IPS-NIHi11 (cell line): ENCODE measurements around the gene LSP1.

ENCODE experiments used
- DNase-seq: peaks from one replicate; pipeline ENCODE4 v3.0.0; 2012; ENCODE audit warnings: mixed read lengths, low spot score

The LSP1 gene

DNA sequence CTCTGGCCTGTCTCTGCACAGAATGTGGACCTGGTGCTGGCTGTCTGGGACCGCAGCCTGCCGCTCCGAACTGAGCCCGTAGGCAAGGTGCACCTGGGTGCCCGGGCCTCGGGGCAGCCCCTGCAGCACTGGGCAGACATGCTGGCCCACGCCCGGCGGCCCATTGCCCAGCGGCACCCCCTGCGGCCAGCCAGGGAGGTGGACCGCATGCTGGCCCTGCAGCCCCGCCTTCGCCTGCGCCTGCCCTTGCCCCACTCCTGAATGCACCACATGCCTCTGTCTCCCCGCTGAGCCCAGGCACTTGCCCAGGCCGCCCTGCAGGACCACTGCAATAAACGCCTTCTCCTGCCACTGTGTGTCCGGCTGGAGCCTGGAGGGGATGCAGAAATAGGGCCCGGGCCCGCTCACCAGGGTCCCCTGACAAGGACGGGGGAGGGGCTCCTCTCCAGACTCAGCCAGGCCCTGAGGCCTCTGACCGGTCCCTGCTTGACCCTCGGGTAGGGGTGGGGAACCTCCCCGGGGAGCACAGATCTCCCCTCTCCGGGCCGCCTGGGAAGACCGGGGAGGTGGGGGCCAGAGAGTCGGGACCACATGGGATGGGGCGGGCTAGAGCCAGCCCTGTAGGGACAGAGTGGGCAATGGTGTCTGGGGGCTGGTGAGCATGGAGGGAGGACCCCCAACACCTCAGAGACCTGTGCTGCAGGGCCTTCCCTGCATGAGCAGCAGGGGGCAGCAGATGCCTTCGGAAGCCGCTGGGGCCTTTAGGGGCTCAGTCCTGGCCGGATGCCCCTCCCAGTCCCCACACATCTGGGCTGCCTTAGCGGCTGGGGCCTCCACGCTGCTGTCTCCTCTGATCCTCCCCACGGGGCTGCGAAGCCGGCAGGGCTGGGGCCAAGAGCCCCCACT is 15.5 kb upstream of the LSP1 start:
- DNase-seq = peak; percentile 92

DNA sequence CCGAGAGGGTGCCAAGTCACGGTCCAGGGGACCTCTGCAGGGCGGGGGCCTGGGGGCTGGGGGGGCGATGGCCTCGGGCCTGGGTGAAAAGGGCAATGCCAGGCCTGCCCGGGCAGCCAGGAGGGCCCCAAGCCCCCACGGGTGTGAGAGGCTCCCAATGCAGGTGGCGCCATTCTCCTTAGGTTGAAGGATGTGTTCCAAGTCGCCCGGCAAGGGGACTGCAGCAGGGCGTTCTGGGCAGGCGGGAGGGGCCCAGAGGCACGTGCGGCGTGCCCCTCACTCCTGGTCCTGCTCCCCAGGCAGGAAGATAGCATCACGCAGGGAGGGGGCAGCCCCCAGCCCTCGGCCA is 14.8 kb upstream of the LSP1 start:
- no peak for DNase-seq

DNA sequence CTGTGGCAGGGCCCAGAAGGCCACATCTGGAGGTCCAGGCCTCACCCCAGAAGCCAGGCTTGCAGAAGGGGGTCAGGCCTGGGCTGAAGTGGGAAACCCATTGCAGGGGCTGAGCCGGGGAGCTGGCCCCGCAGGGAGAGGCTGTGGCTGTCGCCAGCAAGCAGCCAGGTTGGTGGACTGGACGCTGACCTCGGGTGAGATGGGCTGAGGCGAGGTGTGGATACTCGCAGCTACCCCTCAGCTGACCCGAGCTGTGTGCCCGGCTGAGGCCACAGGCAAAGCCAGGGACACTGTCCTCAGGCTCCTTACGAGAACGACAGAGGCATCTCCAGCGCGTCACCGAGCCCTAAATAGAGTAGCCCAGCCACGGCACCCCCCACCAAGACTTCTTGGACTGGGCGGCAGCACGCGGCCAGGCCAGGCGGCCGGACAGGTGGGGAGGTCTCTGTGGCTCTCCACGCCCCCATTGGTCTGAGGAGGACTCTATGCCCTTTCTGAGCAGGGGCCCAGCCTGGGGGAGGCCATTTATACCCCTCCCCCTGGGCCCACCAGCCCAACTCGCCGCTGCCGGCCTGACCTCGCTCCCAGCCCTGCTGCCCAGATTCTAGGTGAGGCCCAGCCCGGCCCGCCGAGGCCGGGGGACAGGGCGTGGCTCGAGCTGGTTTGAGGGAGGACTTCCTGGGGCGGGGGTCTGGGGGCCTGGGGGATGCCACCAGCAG is 14.3 kb upstream of the LSP1 start, which contains the start of gene TNNI2:
TSS of gene TNNI2 (plus strand) at position 556 of the 719 bp plus-strand sequence. CDS start 716 bp downstream, outside the sequence.
- DNase-seq = no peak

DNA sequence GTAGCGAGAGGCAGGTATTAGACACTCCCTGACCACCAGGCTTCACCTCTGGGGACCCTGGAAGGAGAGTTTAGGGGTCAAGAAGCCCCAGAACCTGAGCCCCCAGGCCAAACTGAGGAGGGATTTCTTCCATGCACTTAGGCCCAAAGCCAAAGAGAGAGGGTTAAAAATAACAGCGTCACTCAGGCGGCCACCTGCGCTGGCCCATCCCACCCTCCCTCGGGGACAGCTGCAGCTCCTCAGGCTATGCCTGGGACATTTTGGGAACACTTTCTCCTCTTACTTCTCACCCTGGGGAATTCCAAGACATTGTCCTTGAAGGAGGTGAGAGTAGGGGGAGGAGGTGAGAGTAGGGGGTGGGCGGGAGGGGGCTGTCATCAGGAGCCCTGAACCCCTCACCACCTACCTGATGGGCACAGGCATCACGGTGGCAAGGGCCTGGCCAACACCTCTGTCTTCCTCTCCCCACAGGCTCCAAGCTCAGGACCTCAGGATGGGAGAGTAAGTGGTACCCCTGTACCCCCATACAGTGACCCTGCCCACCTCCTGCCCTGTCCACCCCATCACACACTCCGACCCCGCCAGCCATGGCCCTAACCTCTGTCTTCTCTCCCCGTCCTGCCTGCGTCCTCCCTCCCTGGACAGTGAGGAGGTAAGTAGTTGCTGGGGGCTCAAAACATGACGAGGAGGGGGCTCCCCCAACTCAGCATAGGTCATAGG is 13.5 kb upstream of the LSP1 start:
- no peak for DNase-seq

DNA sequence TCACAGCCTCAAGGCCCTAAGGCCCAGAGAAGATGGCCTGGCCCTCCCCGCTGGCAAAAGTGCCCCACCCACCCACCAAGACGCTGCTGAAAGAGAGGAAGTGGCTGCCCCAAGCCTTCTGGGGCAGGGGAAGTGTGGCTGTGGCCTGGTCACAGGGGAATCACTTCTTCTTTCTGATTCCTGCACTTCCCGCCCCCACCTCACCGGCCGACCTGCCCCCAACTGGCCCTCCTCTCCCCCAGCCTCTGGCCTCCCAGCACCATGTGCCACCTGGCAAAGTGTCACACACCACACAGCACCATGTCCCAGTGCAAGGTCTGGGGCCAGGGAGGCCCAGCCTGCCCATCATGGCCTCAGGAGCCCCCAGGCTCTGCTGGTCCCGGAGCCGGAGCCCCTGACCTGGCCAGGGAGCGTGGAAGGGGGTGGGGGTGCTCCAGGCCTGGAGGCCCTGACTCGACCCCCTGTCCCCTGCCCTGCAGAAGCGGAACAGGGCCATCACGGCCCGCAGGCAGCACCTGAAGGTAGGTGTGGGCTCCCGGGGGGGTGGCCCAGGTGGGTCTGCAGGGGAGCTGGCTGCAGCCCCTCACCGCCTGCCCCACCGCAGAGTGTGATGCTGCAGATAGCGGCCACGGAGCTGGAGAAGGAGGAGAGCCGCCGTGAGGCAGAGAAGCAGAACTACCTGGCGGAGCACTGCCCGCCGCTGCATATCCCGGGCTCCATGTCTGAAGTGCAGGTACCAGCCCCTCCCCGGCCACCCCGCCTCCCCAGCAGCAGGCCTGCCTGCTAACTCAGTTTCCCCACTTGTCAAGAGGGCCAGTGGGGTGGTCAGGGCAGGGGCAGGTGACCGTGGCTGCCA is 12.7 kb upstream of the LSP1 start:
- no peak for DNase-seq

DNA sequence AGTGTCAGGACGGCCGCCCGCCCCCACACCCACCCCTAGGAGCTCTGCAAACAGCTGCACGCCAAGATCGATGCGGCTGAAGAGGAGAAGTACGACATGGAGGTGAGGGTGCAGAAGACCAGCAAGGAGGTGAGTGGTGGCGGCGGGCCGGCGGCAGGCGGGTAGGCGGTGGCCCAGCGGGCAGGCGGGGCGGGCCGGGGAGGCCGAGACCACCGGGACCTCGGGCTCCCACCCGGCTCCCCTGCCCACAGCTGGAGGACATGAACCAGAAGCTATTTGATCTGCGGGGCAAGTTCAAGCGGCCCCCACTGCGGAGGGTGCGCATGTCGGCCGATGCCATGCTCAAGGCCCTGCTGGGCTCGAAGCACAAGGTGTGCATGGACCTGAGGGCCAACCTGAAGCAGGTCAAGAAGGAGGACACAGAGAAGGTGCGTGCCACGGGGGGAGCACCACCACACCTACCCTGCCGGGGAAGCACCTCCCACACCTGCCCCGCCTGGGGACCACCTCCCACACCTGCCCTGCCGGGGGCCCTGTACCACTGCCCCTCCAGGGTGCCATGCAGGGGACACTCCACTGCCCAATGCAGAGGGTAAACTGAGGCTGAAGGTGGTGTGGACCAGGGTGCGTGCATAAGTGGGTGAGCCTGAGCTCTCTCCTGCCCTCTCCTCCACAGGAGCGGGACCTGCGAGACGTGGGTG is 12.0 kb upstream of the LSP1 start:
- no peak for DNase-seq

DNA sequence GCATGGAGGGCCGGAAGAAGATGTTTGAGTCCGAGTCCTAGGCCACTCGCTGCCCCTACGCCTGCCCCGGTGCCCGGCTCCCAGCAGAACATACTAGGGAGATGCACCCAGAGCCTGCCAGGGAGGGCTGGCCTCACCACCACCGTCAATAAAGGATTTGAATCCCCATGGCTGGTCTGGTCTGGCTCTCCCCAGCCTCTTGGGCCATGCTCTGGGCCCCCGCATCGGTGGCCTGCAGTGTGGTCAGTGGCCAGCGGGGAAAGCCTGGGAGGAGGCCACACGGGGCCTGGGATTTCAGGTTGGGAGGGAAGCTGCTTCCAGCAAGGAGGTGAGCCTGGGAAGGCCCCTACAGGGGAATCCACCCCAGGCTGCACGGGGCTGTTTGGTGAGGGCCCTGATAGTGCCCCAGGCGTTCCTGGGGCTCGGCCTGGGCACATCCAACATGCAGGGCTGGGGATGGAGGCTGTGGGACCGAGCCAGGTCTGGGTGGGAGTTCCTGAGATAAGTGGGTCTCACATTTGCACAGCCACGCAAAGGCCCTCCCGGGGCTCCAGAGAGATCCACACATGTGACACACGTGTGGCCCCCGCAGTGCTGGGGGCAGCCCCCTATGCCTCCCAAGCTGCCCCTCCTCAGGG is 11.3 kb upstream of the LSP1 start:
- DNase-seq = no peak

DNA sequence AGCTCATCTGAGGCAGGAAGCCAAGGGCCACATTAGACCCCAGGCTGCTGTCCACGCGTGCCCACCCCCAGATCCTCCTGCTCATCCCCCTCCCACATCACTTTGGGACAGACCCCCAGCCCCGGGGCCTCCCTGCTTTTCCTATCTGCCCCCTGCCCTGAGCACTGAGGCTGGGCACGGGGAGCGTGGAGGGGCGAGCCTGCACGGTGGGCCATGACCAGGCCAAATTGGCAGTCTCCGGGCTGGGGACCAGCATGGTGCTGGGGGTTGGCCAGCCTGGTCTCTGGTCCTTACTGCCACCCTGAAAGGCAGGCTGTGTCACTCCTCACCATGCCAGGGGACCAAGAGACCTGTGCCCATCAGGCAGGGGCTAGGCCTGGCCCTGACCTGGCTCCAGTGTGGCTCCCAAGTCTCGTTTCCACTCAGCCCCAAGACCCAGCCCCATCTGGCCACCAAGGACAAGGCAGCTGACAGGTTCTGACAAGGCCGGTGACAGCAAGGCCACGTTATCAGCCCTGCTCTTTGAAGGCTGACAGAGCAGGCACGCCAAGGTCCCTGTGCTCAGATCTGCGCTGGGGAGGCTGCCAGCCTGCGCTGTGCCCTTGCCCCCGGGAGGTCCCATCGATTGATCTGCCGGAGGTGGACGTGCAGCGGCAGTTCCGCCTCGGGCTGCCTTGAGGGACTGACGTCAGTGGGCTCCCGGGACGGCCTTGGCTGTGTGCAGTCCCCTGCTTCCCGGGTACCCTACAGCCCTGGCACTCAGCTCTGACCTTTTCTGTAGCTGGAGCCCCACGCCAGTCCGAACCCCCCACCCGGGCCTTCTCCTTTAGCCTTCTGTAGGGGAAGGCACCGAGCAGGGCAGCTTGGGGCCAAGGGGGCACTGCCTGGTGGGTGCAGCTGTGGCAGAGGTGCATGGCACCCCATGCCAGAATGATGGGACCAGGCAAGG is 10.5 kb upstream of the LSP1 start:
- no peak for DNase-seq

DNA sequence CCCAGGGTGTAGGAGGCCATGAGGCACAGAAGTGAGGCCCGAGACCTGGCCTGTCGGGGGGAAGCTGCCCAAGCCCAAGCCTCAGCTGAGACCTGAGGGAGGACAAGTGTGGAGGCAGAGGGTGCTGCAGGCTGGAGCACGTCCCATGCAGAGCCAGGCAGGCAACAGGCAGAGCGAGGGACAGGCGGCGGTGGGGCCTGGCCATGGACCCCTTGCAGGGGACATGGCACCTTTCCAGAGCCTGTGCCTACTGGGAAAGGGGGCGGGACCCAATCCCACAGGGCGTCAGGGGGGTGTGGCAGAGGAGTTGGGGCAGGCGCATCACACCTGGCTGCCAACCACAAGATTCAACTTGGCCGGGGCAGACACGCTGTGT is 9.8 kb upstream of the LSP1 start:
- DNase-seq = no peak

DNA sequence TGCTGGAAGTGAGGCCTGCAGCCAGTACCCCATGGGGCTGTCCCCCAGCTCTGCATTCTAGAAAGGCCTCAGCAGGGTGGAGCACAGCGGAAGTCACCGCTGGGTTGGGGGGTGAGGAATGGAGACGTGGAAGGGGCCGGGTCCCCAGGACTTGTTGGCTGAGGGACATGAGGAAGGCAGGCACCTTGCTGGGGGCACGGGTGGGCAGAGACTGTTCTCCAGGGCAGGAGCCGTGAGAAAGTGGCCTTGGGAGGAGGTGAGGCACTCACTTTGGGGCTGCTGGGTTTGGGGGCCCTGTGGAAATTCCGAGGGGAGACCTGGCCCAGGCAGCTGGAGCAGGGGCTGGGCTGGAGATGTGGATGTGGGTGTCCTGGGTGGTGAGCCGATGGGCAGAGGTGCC is 9.1 kb upstream of the LSP1 start:
- DNase-seq = no peak

DNA sequence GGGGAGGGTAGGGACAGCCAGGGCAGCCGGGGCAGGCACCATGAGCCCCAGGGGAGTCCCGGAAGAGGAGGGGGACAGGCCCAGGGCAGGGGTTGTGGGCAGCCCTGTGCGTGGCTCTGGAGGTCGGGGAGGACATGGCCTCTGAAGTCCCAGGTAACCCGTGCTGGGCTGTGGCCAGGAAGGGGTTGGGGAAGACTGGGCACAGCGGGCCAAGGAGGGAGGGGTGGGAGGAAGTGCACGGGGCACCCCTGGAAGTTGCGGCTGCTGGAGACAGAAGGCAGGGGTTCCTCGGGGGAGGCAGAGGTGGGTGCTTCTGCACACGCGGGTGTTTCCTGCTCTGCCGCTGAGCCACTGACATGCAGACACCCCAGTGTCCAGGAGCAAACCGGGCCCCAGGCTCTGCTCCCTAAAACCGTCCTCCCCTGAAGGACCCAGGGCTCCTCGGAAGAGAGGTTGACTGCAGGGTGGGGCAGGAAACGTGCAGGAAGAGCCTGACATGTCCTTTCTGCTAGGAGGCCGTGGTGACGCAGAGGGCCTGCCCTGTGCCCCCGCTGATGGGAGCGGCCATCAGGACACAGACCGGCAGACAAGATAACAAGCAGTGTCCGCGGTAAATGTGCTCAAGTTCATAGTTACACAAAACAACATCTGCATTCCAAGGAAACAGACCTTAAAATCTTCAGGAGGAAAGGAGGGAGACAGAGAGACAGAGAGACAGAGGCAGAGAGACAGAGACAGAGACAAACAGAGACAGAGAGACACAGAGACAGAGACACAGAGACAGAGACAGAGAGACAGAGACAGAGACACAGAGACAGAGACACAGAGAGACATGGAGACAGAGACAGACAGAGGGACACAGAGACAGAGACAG is 8.4 kb upstream of the LSP1 start:
- no peak for DNase-seq

DNA sequence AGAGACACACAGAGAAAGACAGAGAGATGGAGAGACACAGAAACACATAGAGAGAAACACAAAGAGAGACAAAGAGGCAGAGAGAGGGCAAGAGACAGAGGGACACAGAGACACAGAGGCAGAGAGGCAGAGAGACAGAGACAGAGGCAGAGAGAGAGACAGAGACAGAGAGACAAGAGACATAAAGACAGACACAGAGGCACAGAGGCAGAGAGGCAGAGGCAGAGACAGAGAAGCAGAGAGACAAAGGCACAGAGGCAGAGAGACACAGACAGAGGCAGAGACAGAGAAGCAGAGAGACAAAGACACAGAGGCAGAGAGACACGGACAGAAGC is 7.8 kb upstream of the LSP1 start:
- no peak for DNase-seq

DNA sequence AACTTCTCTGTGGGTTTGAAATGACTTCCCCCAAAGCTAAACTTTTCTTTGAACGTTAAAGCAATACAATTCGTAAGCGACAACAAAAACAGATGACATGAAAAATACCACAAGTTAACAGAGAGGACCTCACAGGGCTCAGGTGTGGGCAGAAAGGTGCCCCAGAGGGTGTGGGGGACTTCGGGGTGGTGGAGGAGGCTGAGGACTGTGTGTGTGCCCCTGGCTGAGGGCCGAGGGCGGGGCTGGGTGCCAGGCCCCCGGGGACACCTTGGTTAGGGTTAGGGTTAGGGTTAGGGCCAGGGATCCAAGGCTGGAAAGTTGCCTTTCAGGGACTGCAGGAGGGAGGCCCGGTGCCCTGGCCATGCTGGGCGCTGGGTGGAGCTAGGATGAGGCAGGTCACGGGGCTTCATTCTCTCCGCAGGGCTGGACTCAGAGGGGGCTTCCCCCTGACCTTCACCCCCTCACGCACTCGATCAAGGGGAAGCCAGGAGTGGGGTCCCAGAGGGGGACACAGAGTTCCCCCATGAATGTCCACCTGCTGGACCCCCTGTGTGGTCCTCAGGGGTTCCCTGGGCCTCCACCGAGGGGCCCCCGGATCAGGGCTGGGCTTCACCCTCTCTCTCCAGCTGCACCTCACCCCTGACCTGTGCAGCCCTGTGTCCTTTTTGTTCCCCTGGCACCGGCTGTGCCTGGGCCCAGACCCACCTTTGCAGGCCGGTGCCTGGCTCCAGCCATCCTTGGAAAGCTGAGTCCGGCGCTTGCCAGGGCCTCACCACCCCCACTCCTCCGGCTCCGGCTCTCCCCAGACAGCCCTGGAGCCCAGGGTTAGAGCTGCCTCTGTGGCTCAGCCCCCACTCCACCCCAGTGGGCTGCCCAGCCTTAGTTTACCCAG is 7.1 kb upstream of the LSP1 start:
- no peak for DNase-seq

DNA sequence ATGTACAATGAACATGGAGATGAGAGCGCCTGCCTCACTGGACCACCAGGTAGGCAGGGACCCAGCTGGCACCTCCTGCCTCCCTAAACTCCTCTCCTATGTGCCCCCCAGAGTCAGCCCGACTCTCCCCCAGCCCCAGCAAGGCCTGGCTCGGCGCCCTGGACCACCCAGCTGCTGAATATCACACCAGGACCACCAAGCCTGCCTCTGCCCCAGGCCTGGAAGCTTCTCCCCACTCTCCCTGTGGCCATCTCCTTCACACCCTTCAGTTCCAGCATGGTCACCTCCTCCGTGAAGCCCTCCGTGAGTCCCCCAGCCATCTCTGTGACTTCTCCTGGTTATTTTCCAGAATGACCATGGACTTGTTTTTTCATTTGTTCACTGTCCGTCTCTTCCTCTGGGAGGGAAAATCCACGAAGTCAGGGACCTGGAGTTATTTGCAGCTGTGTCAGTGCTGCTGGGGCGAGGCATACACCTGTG is 6.4 kb upstream of the LSP1 start:
- no peak for DNase-seq

DNA sequence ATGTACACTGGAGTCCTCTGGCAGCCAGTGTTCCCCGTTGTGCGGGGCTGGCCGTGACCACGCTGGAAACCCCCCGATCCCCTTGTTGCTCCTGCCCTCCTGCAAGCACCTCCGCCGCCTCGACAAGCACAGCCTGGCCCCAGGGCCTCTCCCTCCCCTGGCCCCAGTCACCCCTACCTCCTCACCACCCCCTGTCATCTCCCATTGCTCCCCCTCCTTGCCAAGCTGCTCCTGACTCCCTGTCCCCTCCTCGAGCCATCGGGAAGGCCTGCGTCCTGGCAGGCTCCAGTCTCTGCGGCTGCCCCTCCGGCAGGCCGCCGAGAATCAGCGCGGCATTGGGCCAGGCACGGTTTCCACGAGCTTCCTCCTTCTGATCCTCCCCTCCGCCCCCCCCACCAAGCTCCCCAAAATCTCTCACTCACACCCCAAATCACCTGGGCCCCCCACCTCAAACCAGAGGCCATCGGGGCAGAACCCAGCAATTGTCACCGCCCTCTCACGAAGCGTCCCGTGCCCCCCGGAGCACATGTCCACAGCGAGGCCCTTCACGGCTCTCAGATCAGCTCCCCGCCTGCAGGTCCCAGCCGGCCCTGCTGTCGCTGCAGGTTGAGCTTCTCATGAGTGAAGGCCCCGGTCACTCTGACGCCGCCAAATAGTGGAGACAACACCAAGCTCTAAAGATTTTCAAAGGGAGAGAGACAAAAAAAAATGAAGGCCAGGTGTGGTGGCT is 5.7 kb upstream of the LSP1 start:
- DNase-seq = no peak

DNA sequence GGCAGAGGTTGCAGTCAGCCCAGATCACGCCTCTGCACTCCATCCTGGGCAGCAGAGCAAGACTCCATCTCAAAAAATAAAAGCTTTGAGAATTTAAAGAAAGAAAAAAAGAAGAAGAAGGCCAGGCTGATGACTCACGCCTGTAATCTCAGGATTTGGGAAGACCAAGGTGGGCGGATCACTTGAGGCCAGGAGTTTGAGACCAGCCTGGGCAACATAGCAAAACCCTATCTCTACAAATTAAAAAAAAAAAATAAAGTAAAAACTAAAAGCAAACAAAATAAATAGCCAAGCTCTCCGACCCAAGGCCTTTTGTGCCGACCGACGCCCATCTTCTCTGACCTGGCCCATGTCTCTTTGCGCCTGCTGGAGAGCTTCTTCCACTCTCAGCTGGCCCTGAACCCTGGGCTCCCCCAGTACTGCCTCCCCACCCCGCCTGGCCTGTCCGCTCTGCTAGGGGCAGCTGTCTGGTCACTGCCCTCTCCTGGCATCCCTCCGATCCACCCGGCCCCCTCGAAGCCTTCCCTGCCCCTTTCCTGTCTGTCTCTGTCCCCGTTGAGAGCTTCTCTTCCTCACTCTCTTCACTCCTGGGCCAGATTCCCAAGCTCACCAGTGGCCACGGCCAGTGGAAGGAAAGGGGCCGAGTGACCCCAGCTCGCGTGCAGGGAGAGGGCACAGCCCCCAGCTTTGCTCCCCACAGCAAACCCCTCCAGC is 4.8 kb upstream of the LSP1 start:
- no peak for DNase-seq
